NCI-H128 (cell line): ENCODE measurements around the gene ZNF98.

Experiments used
- DNase-seq: peaks from one replicate; lab custom pipeline; 2025; ENCODE audit not compliant: unreplicated experiment; lab: John Stamatoyannopoulos, UW

Gene ZNF98

DNA sequence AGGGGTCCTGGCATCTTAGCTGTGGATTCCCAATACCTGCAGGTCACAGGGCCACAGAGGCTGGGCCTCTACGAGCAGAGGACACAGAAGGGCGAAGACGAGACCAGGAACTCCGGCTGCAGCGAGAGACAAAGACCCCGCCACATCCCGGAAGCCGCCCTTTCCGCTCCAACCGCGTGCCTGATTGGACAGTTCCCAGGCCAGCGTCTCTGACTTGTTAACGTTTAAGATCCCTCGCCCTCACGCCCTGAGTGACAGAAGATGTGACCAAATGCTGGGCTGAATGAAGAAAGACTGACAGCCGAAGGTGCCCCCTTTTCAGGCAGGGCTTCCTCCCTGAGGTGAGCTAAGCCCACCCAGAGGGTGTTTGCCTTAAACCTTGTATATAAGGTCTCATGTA is at the start of gene ZNF98:
ZNF98 (minus strand) TSS at position 136 of the 400 bp plus-strand sequence; CDS start at position 14, 122 bp downstream.
- no peak for DNase-seq

DNA sequence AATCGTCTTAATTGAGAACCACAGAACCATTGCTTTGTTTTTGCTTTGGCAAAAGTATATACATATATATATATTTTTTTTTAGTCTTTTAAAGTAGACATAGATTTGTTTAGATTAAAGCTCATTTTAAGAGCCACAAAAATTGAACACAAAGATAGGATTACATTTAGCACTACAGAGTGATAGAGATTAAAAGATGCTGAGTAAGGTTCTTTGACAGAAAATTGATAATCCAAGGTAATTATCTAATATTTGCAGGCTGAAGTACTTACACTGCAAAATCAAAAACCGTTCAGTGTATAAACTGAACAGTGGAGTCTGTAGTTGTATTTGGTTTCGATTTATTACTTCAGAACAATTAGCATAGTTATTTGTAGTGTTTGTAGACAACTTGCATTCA is 24.5 kb upstream of the ZNF98 start:
- no peak for DNase-seq

DNA sequence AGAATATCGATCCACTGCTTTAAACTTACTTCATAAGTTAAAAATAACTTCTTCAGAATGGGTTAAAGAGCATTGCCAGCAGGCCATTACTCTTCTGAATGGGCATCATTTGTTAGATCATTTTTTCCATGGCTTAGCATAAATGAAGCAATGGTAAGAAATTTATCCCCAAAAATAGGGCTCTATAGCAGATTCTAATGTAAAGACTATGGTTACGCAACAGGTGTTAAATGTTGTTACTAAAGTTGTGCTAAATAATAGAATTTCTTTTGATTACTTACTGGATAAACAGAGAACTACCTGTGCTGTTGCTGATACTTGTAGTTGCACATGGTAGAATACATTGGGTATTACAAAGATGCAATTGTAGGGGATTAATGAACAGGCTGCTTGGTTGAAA is 15.9 kb upstream of the ZNF98 start:
- no peak for DNase-seq

DNA sequence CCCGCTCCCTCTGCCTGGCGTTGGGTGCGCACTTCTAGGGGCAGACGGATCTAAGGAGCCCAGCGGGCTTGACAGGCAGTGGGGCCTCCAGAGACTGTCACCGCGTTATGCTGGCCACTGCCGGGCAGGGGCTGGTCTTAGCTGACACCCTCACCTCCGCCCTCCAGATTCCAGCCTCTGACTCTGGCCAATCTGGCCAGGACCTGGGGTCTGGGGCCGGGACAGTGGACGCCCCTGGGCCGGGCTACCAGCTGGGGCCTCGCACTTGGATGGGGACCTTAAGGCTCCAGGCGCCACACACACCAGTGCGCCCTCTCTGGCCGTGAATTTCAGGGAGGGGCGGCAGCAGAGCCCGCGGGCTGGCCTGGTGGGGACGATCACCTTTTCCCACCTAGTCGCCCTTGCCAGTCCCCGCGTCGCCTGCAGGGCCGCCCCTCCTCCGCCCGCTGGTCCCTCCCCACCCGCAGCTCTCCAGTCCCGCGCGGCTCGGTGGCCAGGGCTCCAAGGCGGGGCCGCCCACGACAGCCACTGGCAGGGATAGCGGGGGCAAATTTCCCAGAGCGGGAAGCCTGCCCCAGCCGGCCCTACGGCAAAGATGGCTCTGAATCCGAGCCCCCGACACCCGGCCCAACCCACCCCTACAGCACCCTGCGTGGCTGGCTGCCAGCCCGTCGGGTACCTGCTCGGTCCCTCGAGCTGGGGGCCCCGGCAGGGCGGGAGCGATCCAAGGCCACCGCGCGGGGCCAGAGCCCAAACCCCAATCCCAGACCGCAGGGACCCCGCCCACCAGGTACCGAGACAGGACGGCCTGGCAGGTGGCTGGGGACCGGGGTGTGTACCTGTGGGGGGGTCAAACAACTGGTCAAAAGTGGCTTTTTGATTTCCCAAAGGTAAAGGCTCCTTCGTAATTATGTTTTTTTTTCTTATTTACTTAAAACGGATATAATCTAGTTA is 6.1 kb upstream of the ZNF98 start:
- DNase-seq: no peak

DNA sequence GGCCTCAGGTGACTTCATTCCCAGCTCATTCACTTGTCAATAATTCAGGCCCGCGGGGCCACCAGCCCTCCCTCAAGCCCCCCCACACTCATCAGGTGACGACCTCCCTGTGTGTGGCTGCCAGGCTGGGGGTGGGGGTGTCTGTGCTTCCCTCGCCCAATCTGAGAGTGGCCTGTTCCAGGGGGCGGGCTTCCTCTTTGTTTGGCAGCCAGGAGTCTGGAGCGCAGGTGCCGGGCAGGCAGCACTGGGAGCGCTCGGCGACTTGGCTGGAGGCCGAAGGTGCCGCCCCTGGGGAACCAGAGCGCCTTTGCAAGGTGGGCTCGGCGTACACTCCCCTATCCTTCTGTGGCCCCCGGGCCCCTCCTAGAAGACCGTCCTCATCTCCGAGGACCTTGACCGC is 5.4 kb upstream of the ZNF98 start:
- DNase-seq: no peak

DNA sequence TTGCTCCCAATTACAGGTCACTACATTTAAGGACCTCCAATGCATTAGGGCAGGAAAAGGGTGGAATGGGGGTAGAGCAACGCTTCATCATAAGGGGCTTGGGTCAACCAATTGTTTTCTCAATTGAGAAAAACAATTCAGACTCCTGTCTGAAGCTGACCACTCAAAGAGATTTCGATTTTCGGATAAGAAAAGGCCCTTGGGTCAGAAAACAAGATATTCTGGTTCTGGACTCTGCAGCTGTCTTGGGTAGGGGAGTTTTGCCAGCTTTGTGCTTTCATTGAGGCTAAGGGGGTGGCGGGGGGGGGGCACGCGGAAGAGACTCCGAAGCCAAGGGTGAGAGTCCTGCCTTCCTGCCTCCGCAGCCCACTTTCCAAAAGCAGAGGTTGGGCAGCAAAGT is 4.8 kb upstream of the ZNF98 start:
- DNase-seq: no peak

DNA sequence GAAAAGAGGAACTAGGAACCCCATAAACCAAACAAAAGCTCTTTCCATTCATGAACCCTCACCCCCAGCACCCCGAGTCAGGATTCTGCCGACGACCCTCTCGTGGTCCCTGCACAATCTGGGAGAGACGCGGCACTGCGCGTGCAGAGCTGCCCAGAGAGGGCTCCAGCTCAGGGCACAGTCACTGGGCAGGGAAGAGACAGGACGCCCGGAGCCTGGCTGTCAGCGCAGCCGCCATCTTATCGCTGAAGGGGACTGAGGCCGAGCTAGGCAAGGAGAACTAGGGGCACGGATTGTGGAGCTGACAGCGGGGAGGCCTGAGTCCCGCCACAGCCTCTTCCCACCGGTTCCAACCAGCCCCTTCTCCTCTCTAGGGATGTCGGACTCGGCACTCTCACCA is 349 bp downstream of the ZNF98 start:
- no peak for DNase-seq

DNA sequence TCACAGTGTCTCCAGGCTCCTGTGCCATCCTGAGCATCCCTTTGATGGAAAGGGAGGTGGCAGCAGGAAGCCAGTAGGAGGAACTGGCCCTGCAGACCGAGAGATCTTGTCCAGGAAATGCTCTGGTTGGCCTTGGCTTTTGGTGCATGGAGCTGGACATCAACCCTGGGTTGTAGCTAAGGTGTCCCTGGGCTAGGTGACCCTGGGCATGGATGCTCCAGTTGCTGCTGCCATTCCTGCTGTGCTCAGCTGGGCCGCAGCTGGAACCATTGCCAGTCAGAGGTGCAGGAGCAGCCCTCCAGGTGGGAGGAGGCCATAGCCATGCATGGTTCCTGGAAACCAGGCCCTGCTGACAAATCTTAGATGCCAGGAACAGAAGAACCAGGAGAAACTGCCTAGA is 67.5 kb downstream of the ZNF98 start:
- no peak for DNase-seq
